Esophagus (tissue), 2 donors: ENCODE data around the gene TGIF2. TPM values are rescaled to one million over a fixed set of nuclear protein-coding genes. Genes with fewer than 3 reads are reported as not detected.

Source experiments
- polyA plus RNA-seq, 2 donors: library from polyadenylated mRNA; stranded (reverse); fragments of 200-250 nt; gene quantifications; one replicate each; pipeline ENCODE4 v1.2.3, GENCODE V29; 2013
- donor health status: healthy with polysubstance abuse.
- donor health status: Bipolar disorder and iron deficiency.

The TGIF2 gene
- polyA plus RNA-seq, 2 donors: 1.4 to 3.6 TPM

Other genes with a start within 250 kb of the TGIF2 start
- 100 to 1,000 TPM; 242 to 320 TPM for gene MYL9, start 32.1 kb upstream of the TGIF2 start, polyA plus RNA-seq
- gene RAB5IF, start 32.2 kb downstream of the TGIF2 start, polyA plus RNA-seq: 100 to 1,000 TPM; 262 to 270 TPM
- under 1 TPM; 0.55 to 0.57 TPM for gene SLA2, start 72.6 kb downstream of the TGIF2 start, polyA plus RNA-seq
- 10 to 100 TPM; 14.6 TPM for gene NDRG3, start 172.5 kb downstream of the TGIF2 start, polyA plus RNA-seq
- gene DSN1, start 200.2 kb downstream of the TGIF2 start, polyA plus RNA-seq: 1 to 10 TPM; 7.6 to 9.4 TPM